HG03045 (cell line): Measurements from ENCODE around the gene DPP6.

Experiments used
- ATAC-seq: cut with Tn5 transposase; IDR thresholded peaks from one replicate; pipeline ENCODE4 v1.9.1; 2021; ENCODE audit warnings: mild to moderate bottlenecking, moderate library complexity; ENCODE audit not compliant: unreplicated experiment

DPP6 gene

GRCh38 chr7:154843670-154844237 lies 791.6 kb downstream of the DPP6 start:
- no peak for ATAC-seq

- no peak for ATAC-seq
Observed at GRCh38 chr7:154844499-154844898, 792.3 kb downstream of the DPP6 start.

- ATAC-seq, result no peak
Observed at GRCh38 chr7:154844955-154845354, 792.8 kb downstream of the DPP6 start.

DNA sequence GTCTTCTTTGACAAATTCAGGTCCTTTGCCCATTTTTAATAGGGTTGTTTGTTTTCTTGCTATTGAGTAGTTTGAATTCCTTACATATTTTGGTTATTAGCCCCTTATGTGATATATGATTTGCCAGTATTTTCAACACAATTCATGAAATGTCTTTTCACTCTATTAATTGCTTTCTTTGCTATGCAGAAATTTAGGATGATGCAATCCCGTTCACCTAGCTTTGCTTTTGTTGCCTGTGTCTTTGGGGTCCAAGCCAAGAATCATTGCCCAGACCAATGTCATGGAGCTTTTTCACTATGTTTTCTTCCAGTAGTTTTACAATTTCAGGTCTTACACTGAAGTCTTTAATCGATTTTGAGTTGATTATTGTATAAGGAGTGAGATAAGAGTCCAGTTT lies 796.3 kb downstream of the DPP6 start:
- ATAC-seq, result no peak

DNA sequence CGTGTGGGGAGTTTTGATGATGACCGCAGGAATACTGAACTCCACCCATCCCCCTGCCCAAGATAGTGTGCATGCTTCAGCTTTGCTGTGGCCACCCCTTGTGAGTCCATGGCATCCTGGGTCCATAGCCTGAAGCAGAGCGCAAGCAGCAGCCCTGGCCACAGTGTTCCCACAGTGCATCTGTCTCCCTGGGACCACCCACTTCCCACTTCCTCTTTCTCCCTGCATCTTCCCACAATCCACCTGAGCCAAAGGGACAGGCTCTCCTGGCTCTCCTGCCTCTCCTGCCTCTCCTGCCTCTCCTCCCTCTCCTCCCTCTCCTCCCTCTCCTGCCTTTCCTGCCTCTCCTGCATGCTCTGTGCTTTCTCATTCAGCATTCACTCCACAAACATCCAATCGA lies 800.0 kb downstream of the DPP6 start:
- ATAC-seq, result no peak

- ATAC-seq, result no peak
Observed at GRCh38 chr7:154853063-154853726, 801.0 kb downstream of the DPP6 start.

GRCh38 chr7:154853727-154854095 lies 801.5 kb downstream of the DPP6 start:
- no peak for ATAC-seq

DNA sequence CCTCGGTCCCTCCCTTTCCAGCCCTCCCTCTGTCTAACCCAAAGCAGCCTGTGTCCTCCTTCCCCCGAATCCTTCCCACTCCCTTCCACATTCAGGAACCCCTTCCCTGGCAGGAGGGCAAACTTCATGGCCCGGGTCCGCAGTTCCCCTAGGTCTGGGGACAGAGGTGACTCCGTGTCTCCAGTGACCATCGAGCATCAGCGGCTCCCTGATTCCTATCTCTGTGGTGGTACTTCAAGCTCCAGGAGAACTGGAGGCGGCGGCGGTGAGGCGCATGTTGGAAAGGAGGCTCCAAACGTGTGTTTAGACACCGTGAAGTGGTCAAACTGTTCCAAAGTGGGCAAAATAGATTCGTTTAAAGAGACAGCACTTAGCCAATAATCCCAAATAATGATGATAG lies 802.6 kb downstream of the DPP6 start:
- ATAC-seq, result no peak

- no peak for ATAC-seq
Observed at GRCh38 chr7:154855366-154855765, 803.2 kb downstream of the DPP6 start.

GRCh38 chr7:154856733-154857132 lies 804.5 kb downstream of the DPP6 start:
- ATAC-seq, result no peak

DNA sequence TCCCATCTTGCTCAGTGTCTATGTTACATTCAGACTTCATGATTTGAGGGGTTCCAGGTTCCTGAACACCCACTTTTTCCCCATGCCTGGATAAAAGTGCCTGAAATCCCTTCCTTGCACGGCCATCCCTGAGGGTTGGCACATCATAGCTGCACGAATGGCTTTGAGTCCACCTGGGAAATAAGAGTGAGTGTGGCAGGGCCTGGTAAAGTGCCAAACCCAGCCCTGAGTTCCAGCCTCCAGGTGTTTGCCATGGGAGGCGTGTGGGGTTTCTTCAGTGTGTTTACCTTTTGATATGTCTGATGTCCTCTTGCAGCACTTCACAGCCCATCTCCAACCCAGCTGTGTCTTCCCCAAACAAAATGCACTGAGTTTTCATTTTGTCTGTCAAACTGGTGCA lies 805.0 kb downstream of the DPP6 start:
- no peak for ATAC-seq

DNA sequence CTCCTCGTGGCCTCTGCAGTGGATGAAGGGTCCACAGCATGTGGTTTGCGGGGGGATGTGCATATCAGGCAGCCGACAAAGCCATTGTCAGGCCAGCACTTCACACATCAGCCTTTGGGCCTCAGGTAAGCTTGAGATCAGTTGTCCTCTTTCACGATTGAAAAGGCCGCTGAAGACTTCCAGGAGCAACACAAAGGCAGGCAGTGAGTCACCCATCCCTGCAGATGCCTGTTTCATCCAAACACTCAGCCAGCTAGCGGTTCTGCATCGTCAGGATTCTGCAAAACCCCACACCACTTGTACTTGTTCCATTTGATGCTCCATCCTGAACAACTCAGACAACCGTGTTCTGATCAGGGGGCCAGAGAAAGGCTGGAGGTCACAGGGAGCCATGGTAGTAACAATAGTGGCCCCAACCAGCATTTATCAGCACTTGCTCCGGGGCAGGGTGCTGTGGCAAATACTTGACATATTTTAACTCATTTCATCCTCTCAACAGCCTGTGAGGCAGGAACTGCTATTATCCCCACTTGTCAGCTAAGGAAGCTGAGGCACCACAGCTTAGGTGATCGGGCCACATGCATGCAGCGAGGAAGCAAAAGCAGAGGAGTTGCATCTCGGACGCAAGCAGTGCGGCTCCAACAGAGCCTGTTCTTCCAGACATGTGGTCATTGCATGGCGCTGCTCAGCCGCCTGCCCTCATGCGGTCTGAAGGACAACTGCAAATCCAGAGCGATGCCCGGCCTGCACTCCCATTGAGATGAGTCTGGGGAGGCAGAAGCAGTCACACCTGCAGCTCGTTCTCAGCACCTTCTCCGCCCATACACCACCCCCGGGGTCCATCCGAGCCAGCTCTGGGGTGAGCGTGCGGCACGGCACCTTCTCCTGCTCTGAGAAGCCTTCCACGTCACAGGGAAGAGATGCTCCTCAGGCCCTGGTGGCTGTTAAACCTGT lies 805.8 kb downstream of the DPP6 start:
- no peak for ATAC-seq

DNA sequence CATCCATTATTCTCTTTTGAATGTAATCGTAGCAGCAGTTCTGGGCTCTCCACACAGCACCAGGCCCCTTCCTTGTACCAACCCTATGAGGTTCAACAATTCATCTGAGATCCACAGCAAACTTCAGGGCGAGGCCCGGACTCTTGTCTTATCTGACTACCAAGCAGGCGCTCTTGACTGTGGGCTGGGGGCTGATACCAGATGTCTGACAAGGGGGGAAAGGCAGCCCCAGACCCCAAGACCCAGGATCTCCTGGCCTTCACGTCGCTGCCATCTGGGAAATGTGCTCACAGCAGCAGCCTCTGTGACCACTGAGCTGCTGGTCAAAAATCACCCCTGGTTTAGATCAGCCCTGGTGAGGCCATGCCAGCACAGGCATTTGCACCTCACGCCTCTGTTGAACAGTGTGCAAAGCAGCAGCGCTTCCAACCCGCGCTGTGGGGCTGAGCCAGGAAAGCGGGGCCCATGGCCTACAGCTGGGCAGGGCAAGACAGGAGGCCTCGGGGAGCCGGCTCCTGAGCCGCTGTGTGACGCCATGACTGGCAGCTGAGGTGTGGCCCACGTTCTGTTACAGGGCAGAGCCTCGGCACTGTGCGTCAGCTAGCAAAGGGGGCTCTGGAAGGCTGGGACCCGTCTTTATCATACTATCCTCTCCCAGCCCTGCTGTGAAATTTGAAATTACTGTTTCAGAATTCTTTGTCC lies 806.8 kb downstream of the DPP6 start:
- ATAC-seq, result no peak

DNA sequence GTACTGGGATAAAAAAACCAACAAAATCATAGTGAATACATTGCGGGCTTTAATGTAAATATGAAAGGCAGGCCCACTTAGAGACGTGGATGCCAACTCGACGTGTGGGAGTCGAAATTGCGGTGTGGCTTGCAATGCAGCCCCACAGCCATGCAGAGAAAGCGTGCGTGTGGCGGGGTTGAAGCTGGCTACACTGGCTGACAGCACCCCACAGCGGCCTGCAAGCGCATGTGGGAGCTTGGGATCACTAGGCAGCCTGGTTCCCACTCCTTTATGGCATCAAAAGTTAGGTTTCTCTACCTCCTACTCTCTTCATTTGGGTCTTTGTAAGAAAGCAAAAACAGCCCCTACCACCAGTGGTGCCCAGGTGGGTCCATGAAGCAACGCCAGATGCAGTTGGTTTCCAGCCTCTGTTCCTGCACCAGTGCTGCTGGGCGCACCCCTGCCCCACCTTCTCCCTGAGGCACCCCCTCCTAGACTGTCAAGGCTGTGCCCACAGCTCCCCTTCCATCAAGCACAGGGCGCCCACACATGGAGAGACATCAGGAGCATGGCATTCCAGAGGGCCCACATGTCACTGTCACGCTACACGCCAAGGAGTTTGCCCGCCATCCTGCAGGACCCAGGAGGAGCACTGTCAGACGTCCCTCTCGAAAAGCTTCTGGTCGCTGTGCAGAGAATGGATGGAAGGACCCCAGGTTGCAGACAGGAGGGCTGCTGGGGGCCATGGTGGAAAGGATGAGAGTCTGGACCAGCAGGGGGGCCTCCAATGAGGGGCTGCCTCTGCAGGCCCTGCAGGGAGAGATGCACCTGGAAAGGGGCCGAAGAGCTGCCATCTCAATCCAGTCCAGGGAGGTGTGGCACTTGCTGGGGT lies 807.8 kb downstream of the DPP6 start:
- no peak for ATAC-seq

DNA sequence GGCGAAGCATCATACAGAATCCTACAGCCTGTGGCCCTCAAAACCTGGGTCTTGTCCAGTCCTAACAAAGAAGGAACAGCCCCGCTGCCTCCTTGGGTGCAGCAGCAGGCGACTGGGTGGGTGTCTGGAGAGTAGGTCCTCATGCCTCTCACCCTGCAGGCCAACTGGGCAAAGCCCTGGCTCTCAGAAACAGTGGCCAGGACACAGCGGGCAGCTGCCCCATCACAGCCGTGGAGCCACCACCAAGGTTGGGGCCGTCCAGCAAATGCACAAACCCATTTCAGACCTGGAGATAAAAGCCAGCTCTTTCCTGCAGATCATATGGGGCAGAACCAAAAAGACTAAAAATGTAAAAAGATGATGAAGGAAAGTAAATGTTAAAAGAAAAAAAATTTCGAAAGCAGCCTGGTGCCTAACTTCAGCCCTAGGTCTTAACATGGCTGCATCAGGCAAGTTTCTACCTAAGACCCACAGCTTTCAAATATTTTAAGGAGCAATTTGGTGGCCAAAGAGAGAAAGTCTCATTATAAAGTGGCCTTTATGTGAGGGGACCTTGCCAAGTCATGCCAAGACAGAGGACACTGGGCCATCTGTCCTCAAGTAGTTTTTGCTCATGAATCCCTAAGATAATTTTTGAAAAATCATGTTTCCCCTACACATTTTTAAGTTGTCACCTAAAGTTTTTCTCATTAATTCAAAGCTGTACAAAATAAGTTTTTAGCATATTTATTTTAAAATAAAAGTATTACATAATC lies 808.6 kb downstream of the DPP6 start:
- no peak for ATAC-seq

- no peak for ATAC-seq
Observed at GRCh38 chr7:154861589-154861988, 809.4 kb downstream of the DPP6 start.

GRCh38 chr7:154862153-154862791 lies 810.1 kb downstream of the DPP6 start:
- no peak for ATAC-seq

DNA sequence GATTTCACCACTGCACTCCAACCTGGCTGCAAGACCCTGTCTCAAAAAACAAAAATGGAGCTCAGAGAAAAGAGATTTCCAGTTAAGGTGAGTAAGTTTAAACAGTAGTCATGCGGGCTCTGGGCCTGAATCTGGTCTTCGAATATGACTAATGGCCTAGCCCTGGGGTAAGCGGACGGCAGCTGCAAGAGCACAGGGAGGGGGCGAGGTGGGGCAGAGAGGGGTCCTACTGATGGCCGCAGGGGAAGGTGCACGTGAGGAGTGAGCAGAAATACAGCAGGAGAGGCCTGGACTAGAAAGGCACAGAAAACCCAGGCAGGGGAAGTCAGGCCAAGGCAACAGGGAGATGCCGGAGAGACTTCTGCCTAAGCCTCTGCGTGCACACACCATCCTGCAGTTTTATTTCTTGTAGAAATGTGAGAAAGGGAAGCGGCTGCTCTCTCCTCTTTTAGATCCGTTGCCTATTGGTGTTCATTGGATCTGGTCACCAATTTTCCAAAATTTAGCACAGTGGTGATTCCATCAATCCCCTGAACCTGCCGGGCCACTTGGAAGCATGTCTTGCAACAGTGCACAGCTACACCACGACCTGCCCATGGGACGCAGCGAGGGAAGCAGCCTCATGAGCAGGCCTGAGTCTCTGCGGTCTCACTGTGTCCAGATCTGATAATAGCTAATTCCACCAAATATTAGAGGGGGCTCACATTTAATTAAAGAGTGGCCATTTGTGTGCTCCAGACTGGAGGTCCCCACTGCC lies 811.7 kb downstream of the DPP6 start:
- ATAC-seq, result no peak

GRCh38 chr7:154864523-154864891 lies 812.3 kb downstream of the DPP6 start:
- no peak for ATAC-seq
